Urothelium cell line (cell line): ENCODE results near the gene AGO4.
"Not testable (repeated sequence)": the region's sequence is repeated elsewhere in the genome, so short reads cannot be mapped to it uniquely, and the experiment has no call there.

Experiments
- DNase-seq: peaks from one replicate; pipeline ENCODE4 v3.0.0; 2011; ENCODE audit warnings: low spot score, mixed read lengths
- FAIRE-seq: peaks from 2 replicates; lab custom pipeline; 2011; peaks lifted over from hg19 to GRCh38; lab: Jason Lieb, UNC

AGO4 gene

DNA sequence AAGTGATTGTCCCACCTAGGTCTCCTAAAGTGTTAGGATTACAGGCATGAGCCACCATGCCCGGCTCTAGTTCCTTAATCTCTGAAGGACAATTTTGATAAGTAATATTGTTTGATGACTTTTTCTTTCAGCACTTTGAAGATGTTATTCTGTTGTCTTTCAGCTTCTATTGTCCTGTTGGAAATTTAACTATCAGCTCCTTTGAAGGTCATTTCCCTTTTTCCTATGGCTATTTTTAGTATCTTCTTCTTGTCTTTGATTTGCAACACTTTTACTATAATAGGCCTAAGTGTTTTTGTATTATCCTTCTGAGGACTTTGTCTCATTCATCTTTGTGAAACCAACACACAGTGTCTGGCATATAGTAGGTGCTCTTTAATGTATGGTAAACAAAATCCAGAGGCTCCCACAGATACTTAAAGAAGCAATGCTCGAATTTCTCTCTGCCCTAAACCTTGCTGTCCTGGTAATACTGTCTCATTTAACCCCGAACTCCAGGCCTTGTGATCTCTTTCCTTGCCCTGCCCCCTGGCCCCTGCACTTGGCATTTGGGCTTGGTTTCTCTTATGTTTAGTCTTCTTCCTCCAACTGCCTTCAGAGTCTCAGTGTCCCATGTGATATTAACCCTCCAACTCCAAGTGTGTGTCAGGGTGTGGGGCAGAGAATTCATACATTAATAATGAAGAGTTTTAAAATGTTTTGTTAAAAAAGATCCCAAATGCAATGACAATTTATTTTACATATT is 56.2 kb downstream of the AGO4 start:
- no peak for FAIRE-seq

DNA sequence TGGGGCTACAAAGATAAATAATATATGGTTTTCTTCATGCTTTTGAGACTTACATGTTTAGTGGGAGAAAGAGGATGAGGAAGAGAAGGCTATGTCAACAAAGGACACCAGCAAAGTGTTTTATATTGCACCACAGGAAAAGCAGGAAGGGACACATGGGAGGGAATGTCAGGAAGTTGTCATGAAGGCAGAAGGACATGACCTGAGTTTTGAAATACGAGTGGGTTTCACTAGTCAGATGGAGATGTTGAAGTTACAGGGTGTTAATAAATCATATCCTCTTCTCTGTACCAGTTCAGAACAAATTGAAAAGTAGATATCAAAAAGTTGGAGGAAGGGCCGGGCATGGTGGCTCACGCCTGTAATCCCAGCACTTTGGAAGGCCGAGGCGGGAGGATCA is 57.0 kb downstream of the AGO4 start:
- DNase-seq (no peak), FAIRE-seq (no peak)

More for the DNA sequence above, 56.2 kb downstream of the AGO4 start:
- DNase-seq: no peak

DNA sequence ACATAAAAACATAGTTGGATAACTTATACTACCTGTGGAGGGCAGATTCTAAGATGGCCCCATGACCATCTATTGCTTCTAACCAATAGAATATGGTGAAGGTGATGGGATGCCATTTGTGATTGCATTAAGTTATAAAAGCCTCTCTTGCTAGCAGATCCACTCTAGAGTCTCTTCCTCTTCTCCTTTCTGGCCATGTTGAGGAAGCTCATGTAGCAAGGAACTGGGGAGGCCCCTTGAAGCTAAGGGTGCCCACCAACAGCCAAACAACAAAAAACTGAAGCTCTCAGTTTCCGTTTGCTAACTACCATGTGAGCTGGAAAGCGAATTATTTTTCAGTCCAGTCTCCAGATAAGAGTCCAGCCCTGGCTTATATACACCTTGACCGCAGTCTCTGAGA is 59.2 kb downstream of the AGO4 start:
- DNase-seq: no peak
- no peak for FAIRE-seq

DNA sequence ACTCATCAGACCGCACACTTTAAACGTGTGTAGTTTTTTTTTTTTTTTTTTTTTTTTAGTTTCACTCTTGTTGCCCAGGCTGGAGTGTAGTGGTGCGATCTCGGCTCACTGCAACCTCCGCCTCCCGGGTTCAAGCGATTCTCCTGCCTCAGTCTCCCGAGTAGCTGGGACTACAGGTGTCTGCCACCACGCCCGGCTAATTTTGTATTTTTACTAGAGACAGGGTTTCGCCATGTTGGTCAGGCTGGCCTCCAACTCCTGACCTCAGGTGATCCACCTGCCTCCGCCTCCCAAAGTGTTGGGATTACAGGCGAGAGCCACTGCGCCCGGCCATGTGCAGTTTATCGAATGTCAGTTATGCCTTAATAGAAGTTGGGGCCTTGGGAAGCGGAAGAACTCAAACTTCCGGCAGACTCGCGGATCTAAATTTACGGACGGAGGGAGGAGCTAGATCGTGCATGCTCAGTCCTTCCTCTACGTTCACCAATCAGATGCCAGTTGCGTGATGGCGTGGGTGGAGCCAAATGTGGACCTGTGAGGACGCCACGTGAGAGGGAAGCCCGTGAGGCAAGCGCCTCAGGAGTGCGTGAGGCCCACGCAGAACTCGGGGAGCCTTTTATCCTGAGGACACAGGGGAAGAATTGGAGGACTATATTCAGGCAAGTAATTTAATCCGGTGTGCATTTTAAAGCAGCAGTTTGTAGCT is 61.6 kb downstream of the AGO4 start:
- DNase-seq (peak; percentile 91), FAIRE-seq (peak; percentile 87)

DNA sequence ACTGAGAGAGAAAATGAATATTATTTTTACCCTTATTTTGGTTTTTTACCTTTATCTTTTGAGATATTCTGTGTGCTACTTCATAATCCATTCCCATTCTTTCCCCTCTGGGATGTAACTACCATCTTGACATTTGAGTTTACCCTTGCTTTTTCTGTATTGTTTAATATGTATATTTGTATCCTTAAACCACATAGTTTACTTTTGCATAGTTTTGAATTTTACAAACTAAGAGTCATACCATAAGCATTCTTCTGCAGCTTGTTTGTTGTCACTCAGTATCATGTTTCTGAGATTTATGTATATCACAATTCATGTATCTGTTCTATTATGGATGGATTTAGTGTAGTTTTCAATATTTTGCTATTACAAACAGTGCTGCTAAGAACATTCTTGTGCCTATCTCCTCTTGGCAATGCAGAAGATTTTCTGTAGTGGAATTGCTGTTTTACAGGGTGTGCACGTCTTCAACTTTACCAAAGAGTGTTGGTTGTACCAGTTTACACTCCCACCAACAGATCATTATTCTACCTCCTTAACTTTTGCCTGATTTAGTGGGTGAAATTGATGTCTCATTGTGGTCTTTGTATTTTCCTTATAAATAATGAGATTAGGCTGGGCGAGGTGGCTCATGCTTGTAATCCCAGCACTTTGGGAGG is 63.0 kb downstream of the AGO4 start:
- FAIRE-seq (no peak), DNase-seq (no peak)

DNA sequence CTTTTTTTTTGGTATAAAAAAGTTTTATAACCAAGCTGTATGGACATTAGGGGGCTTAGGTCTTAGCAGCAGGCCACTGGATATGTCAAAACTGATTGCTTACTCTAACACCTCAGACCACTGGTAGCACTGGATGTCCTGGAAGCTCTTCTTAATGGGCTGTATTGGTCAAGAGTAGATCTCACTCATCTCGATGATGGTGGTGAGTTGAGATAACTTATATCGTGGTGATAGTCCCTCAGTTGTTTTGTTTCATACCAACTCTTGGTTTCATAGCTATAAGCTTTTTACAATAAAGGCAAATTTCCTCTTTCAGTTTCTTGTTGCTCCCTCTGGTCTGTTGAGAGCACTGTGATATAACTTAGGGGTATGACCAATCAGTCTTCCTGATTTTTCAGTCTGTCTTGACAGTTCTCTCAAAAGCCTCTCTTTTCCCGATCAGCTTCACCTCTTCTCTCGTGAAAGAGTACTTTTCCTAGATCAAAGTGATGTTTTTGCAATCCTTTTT is 65.5 kb downstream of the AGO4 start:
- DNase-seq: no peak
- no peak for FAIRE-seq

DNA sequence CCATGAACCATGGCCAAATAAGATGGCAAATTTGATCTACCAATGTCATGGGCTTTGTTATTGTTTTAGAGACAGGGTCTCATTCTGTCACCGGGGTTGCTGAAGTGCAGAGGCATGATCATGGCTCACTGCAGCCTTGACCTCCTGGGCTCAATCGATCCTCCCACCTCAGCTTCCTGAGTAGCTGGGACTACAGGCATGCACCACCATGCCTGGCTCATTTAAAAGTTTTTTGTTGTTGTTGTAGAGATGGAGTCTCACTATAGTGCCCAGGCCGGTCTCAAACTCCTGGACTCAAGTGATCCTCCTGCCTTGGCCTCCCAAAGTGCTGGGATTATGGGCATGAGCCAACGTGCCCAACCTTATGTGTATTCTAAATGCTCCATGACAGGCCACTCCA is 66.3 kb downstream of the AGO4 start:
- FAIRE-seq, DNase-seq: not testable (repeated sequence)

DNA sequence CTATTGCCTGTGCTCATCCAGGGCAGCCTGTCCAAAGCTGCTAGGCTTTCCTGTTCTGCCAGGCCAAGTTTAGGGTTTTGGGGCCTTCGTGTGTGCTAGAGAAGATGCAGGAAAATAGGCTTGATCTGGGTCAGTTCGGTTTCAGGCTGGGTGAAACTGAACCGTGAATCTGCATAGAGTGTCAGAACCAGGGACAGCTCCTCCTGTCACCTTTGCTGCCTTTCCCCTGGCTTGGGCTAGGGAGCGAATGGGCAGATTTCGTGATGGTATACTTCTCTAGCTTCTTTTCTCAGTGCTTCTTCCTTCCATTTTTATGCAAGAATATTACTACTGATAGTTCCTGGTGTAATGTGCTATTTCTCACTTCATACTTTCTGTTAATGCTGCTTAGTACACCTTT is 69.2 kb downstream of the AGO4 start:
- FAIRE-seq (no peak), DNase-seq (peak; percentile 32)

DNA sequence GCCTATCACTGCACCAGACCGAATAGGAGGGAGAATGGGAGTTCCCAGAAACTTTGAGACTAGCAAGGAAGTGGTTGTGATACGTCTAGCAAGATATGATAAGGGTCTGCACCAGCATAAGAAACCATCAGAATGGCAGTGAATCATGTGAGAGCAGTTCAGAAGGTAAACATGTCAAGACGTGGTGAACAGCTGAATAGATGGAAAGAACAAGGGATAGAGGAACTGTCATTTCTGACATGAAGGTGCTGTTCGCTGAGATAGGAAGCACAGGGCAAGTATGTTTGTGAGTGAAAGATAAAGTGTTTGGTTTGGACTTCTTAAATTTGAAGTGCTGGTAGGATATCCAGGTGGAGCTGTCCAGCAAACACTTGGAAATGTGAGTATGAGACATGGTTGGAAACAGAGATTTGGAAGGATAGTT is 74.0 kb downstream of the AGO4 start:
- FAIRE-seq: no peak
- no peak for DNase-seq

DNA sequence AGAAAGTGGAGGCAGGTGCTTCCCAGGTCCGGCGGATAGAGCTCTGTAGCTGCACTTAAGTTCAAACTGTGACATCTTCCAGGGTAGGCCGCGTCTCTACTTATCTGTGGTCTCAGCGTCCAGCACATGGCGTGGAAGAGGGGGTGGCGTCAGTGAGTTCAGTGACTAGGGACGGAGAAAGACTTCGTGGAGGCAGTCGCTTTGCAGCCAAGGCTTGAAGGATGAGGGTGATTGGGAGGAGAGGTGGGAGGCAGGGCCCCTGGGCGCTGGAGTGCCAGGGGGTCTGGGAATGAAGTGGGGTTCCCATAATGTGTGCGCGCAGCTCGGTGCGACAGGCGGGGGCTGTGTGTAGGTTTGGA is 74.7 kb downstream of the AGO4 start:
- DNase-seq (no peak), FAIRE-seq (no peak)

DNA sequence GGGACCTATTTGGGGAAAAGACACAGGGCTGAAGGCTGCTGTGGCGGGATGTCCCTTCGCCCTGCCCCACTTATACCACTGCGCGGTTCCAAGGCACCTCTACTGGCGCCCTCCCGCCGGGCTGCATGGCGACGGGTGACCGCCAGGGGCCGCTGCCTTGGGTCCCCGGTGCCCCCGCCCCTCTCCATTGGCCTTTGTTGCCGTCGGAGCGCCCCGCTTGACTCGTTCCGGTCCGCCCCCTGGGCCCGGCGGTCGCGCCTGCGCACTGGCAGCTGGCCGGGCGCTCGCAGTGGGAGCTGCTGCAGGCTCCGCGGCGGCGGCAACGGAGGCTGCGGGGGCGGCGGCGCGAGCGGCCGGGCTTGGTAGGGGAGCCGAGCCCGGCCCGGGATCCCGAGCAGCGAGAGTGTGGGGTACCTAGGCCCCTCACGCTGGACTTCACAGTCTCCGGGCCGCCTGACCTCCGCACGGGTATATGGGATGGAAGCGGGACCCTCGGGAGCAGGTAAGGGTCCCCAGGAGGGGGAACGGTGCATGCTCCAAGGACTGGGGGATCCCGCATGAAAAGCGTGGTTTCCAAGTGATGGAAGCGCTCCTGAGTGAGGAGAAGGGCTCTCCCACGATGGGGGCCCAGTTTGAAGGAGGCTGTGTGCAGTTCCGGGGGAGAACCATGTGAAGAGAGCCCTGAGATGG is 75.3 kb downstream of the AGO4 start, which contains the start of gene AGO1:
TSS of gene AGO1 (plus strand) at position 265 of the 690 bp plus-strand sequence. CDS start at position 478, 213 bp downstream.
- no peak for FAIRE-seq
- DNase-seq: peak; percentile 99

DNA sequence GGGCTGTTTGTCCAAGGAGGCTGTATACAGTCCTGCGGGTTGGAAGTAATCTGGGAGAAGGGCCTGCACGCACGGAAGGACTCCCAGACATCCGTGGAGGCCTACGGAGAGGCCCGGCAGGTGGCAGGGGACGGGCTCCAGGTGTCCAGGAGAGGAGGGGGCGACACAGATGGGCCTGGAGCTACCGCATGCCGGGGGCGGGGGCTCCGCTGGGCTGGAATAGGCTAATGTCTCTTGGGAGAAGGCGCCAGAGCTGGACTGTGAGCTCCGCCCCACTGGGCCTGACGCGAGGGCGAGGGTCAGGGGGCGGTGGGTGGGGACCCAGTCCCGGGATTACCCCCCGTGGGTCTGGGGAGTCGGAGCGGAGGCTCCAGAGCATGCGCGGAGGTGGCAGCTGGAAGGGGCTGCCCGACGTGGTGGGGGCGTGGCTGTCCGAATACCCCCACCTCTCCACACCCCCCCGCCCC is 75.9 kb downstream of the AGO4 start:
- FAIRE-seq: no peak

DNA sequence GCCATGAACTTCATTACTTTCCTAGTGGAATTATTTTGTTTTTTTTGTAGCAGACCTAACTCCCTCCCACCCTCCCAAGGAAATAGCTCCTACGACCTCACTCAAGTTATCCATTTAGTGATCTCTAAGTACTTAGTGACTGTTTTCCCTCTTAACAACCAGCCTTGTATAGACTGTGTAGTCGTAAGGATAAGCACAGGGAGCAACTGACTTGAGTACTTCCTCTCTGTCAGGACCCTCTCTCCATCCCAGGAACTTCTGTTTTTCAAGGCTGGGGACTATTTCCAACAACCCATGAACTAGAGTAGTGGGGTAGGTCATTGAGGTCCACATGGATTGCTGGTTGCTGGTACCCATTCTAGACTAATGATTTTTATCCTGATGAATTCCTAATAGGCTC is 77.1 kb downstream of the AGO4 start:
- no peak for DNase-seq
- FAIRE-seq: no peak

More for the DNA sequence above, 75.9 kb downstream of the AGO4 start:
- DNase-seq: peak; percentile 49

DNA sequence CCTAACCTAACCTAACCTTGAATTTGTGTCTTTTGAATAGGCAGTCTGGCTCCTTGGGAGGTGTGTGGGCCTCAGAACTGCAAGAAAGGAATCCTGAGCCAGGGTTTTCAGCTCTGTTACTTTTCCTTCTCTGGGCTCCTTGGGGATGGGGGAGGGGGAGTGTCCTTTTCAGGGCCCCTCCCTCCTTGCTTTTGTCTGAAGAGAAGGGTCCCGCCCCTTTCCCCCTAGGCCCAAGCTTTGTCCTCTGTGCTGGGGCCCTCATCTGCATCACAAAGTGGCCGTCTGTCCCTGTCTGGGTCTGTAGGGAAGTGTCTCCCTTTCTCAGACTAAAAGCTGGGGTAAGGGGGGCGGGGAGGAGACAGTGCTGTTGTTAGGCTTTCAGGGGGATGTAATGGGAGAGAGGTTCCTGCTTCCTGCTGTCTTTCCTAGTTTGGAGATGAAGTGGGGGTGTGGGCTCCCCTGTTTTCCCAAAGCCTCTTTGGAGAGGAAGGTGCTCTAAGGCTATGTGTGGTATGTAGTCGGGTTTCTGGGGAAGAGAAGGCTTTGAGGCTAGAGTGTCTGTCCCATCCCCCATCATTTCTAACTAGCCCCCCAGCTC is 78.2 kb downstream of the AGO4 start:
- DNase-seq: no peak
- FAIRE-seq: no peak

DNA sequence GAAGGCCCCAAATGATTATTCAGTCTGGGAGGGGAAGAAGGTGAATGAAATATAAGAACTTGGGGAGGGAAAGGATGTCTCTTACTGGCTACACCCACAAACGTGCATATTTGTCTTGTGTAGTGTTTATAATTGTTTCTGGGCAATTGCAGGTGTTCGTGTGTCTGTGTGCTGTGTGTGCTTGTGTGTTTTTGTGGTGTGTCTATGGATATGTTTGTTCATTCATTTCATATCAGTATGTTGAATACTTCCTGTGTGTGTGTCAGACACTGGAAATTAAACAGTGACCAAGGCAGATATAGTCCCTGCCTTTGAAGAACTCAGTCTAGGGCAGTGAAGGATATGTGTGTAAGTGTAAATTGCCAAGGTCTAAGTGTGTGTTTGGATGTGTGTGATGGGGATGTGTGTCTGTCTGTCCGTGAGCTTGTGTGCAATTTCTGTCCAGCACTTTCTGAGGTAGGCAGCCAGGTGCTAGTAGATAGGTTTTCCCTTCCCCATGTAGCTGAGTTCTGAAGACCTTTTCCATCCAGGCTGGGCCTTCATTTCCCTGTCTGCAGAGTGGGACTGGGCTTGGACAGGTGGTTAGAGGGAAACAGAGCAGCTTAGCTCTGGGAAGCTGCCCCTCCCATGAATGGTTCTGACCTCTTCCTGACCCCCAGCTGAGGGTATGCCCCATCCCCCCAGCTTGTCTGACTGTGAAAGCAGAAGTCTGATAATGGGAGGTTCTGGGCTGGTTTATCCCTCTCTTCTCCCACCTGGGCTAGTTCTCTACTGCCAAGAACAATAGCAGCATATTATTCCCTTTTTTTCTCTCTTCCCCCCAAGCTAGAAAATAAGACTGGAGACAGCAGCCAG is 79.0 kb downstream of the AGO4 start:
- FAIRE-seq: peak; percentile 42

DNA sequence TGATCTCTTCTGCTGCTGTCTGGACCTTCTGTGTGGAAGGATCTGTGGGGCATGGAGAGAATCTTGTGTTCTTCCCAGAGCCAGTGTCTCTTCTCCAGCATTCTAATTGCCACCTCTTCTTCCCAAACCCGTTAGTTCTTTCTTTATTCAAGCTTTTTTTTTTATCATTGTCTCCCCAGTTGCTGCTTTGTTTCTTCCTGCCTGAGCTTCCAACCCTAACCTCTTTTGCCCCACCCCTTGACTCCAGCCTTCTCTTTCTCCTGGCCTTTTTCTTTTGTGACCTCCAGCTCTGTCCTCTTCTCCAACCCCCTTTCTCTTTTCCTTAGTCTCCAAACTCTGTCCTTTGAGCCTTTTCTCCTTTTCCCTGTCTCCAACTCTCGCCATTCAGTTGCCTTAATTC is 79.7 kb downstream of the AGO4 start:
- FAIRE-seq (no peak), DNase-seq (no peak)

More for the DNA sequence above, 79.0 kb downstream of the AGO4 start:
- DNase-seq: no peak

DNA sequence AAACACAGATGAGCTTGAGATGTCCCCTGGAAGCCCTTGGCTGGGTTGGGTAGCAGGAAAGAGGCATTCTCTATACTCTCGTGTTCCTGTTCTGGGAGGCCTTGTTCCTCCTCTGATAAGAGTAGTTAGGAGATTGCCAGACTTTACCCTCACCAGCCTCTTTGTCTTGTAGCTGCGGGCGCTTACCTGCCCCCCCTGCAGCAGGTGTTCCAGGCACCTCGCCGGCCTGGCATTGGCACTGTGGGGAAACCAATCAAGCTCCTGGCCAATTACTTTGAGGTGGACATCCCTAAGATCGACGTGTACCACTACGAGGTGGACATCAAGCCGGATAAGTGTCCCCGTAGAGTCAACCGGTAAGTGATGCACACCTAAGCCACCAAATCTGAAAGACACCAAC is 80.4 kb downstream of the AGO4 start:
- FAIRE-seq: no peak

DNA sequence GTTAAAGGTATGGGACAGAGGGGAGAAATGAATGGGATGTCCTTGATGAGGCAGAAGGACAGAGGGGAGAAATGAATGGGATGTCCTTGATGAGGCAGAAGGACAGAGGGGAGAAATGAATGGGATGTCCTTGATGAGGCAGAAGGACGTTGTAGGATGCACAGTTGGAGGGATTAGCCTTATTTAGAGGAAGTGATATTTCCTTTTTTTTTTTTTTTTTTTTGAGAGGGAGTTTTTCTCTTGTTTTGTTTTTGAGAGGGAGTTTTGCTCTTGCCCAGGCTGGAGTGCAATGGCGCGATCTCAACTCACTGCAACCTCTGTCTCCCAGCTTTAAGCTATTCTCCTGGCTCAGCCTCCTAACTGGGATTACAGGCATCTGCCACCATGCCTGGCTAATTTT is 81.2 kb downstream of the AGO4 start:
- not testable (repeated sequence) for DNase-seq, FAIRE-seq

More for the DNA sequence above, 80.4 kb downstream of the AGO4 start:
- DNase-seq: no peak
